ENCODE measurements around the gene ELMO2. TPM values are rescaled to one million over a fixed set of nuclear protein-coding genes. Genes with fewer than 3 reads are reported as not detected.

Gene ELMO2
- total and polyA plus RNA-seq, 4 donors, result 19.6 to 56.5 (median 45.9) TPM

GRCh38 chr20:46354207-46354555 lies 52.2 kb downstream of the ELMO2 start:
- Histone ChIP-seq H3K36me3 (ENCODE audit: control insufficient read depth in 4 of 4, insufficient read depth in 4 of 4, low read length in 4 of 4) (peaks cover 0 to 38% (median 12%) of the 10 kb centered on the region in 4 donors), H3K9ac (ENCODE audit: insufficient read depth in 1 of 2, low read length in 2 of 2) (no peak overlapping the region), H3K27me3 (ENCODE audit: control insufficient read depth in 3 of 3, insufficient read depth in 3 of 3, low read length in 2 of 3) (no peaks in the 10 kb centered on the region), H3K9me3 (ENCODE audit: control insufficient read depth in 4 of 4, insufficient read depth in 3 of 4, low read length in 3 of 4) (no peaks in the 10 kb centered on the region), H3K4me1 (ENCODE audit: control insufficient read depth in 5 of 5, insufficient read depth in 5 of 5, low read length in 5 of 5) (peaks cover 0 to 9% (median 4%) of the 10 kb centered on the region in 5 donors), H3K4me3 (no peak overlapping the region), H3K27ac (ENCODE audit: low read depth in 1 of 2, low read length in 1 of 2) (no peak overlapping the region)
- 86 to 93% methylated on average over 4 of the region's 4 CpGs for WGBS, 2 donors
- TF ChIP-seq CTCF (IDR thresholded peaks at IDR 0.05; ENCODE audit: control extremely low read depth, extremely low read depth), result no peak
- no peak for ATAC-seq (ENCODE audit: insufficient read depth, low FRiP score)
- no peak for DNase-seq

- Histone ChIP-seq H3K27ac (ENCODE audit: low read depth in 1 of 2, low read length in 1 of 2) (no peak overlapping the region), H3K36me3 (ENCODE audit: control insufficient read depth in 4 of 4, insufficient read depth in 4 of 4, low read length in 4 of 4) (peaks cover 0 to 38% (median 12%) of the 10 kb centered on the region in 4 donors), H3K4me3 (no peak overlapping the region), H3K27me3 (ENCODE audit: control insufficient read depth in 3 of 3, insufficient read depth in 3 of 3, low read length in 2 of 3) (no peaks in the 10 kb centered on the region), H3K9ac (ENCODE audit: insufficient read depth in 1 of 2, low read length in 2 of 2) (no peak overlapping the region), H3K4me1 (ENCODE audit: control insufficient read depth in 5 of 5, insufficient read depth in 5 of 5, low read length in 5 of 5) (peaks cover 0 to 9% (median 4%) of the 10 kb centered on the region in 5 donors), H3K9me3 (ENCODE audit: control insufficient read depth in 4 of 4, insufficient read depth in 3 of 4, low read length in 3 of 4) (no peaks in the 10 kb centered on the region)
- ATAC-seq (ENCODE audit: insufficient read depth, low FRiP score) (no peak), DNase-seq (no peak)
- 83 to 84% methylated on average over 14 of the region's 14 CpGs for WGBS, 2 donors
- no peak for TF ChIP-seq CTCF (IDR thresholded peaks at IDR 0.05; ENCODE audit: control extremely low read depth, extremely low read depth)
Measured at GRCh38 chr20:46353500-46354206, 52.8 kb downstream of the ELMO2 start.

- no peak for ATAC-seq (ENCODE audit: insufficient read depth, low FRiP score)
- Histone ChIP-seq H3K9me3 (ENCODE audit: control insufficient read depth in 4 of 4, insufficient read depth in 3 of 4, low read length in 3 of 4) (no peaks in the 10 kb centered on the region), H3K4me1 (ENCODE audit: control insufficient read depth in 5 of 5, insufficient read depth in 5 of 5, low read length in 5 of 5) (peaks cover 0 to 6% (median 0%) of the 10 kb centered on the region in 5 donors), H3K36me3 (ENCODE audit: control insufficient read depth in 4 of 4, insufficient read depth in 4 of 4, low read length in 4 of 4) (peaks cover 0 to 39% (median 10%) of the 10 kb centered on the region in 4 donors), H3K27ac (ENCODE audit: low read depth in 1 of 2, low read length in 1 of 2) (no peak overlapping the region), H3K4me3 (no peak overlapping the region), H3K9ac (ENCODE audit: insufficient read depth in 1 of 2, low read length in 2 of 2) (no peak overlapping the region), H3K27me3 (ENCODE audit: control insufficient read depth in 3 of 3, insufficient read depth in 3 of 3, low read length in 2 of 3) (no peaks in the 10 kb centered on the region)
- 90 to 91% methylated on average over 18 of the region's 18 CpGs for WGBS, 2 donors
- no peak for DNase-seq
- TF ChIP-seq CTCF (IDR thresholded peaks at IDR 0.05; ENCODE audit: control extremely low read depth, extremely low read depth), result no peak
Measured at GRCh38 chr20:46352370-46352938, 54.0 kb downstream of the ELMO2 start.
